Superior temporal gyrus (tissue), 1 donor: ENCODE results near the gene MLXIP.

ENCODE experiments used
- DNase-seq: peaks from one replicate; pipeline ENCODE4 v3.0.0-alpha.2; 2016; ENCODE audit errors: extremely low spot score

Gene MLXIP

GRCh38 chr12:122185494-122186082, 107.0 kb downstream of the MLXIP start:
- no peak for DNase-seq

DNA sequence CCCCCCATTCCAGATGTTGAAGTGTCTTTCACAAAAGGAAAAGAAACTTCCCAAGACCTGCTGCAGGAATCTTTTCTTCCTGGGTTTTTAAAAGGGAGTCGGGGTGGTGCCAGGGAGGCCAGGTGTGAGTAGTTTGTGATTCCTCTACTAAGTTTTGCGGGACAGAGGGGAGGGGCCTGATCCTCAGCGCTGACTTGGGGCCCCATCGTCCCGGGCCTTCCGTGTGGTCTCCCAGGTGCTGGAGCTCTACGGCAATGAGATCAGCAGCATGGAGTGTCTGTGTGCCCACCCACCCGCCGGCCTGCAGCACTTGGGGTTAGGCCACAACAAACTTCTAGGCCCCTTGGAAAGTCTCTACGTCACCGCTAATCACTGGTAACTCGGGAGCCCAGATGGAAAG, 108.9 kb downstream of the MLXIP start:
- no peak for DNase-seq

DNA sequence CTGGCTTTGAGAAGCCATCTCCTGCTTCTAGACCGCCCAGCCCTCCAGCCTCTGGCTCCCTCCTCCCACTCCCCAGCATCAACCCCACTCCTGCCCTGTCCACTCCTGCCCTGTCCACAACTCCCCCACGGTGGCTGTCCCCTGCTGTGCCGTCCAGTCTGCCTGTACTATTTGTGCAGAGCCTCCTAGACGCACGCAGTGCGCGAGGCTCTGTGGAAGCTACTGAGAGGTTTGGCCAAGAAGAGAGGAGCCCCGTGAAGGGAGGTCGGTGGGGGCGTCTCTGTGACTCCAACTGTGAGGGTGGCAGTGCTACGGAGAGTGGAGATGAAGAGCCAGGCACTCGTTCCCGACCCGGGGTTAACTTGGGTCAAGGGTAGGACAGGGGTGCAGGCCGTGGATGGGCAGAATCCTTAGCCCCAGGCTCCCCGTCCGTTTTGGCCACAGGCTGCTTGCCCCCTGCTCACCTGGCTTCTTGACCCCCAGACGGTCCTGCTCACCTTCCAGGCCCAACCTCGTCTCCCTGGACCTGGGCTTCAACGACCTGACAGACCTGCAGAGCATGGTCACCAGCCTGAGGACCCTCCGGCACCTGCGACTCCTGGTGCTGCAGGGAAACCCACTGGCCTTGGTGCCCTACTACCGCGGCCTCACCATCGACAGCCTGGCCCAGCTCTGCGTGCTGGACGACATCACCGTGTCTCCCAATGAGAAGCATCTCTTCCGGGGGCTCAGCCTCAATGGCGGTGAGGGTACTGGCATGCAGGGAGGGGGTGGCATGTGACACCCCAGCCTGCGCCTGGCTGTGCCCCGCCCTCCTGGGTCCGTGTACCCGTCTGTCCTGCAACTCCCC, 111.3 kb downstream of the MLXIP start:
- DNase-seq, result no peak

GRCh38 chr12:122190842-122191668, 112.5 kb downstream of the MLXIP start:
- DNase-seq, result peak; percentile 45

- DNase-seq, result no peak
These were observed 113.9 kb downstream of the MLXIP start for GRCh38 chr12:122192441-122192840.

- DNase-seq, result no peak
These were observed 116.2 kb downstream of the MLXIP start for GRCh38 chr12:122194804-122195203.

DNA sequence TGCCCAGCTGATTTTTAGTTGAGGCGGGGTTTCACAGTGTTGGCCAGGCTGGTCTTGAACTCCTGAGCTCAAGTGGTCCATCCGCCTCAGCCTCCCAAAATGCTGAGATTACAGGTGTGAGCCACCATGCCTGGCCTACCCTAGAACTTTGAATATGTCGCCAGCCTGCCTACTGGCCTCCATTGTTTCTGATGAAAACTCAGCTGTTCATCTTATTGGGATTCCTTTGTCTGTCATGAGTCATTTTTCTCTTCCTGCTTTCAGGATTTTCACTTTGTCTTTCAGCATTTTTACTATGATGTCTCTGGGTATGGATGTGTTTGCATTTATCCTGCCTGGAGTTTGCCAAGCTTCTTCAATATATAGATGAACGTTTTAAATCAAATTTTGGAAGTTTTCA, 116.8 kb downstream of the MLXIP start:
- DNase-seq, result no peak
